GM21515 (cell line): Measurements from ENCODE around the gene GABPB2.
"Not testable (repeated sequence)": the region's sequence is repeated elsewhere in the genome, so short reads cannot be mapped to it uniquely, and the experiment has no call there.

Experiments used
- ATAC-seq: cut with Tn5 transposase; IDR thresholded peaks from one replicate; pipeline ENCODE4 v1.9.1; 2021; ENCODE audit not compliant: unreplicated experiment

The GABPB2 gene

GRCh38 chr1:151060007-151060656 is 10.4 kb upstream of the GABPB2 start, which contains the start of gene MLLT11:
Gene MLLT11 (plus strand): TSS chr1:151060397. CDS start chr1:151067225, 6,828 bp downstream.
- no peak for ATAC-seq

- no peak for ATAC-seq
Observed at GRCh38 chr1:151060657-151061421, 9.7 kb upstream of the GABPB2 start.

- no peak for ATAC-seq
Observed at GRCh38 chr1:151061704-151062103, 8.9 kb upstream of the GABPB2 start.

- no peak for ATAC-seq
Observed at GRCh38 chr1:151062741-151063371, 7.7 kb upstream of the GABPB2 start.

GRCh38 chr1:151065089-151065645 is 5.4 kb upstream of the GABPB2 start:
- no peak for ATAC-seq

- no peak for ATAC-seq
Observed at GRCh38 chr1:151067185-151067584, 3.4 kb upstream of the GABPB2 start.

- no peak for ATAC-seq
Observed at GRCh38 chr1:151069103-151069486, 1.5 kb upstream of the GABPB2 start.

GRCh38 chr1:151072224-151072623 is 1.7 kb downstream of the GABPB2 start:
- ATAC-seq = no peak

GRCh38 chr1:151085953-151086559 is 15.5 kb downstream of the GABPB2 start:
- no peak for ATAC-seq

- not testable (repeated sequence) for ATAC-seq
Observed at GRCh38 chr1:151097426-151097825, 26.9 kb downstream of the GABPB2 start.

- no peak for ATAC-seq
Observed at GRCh38 chr1:151098126-151098525, 27.6 kb downstream of the GABPB2 start.

GRCh38 chr1:151104630-151105029 is 34.1 kb downstream of the GABPB2 start:
- no peak for ATAC-seq

GRCh38 chr1:151106894-151107293 is 36.3 kb downstream of the GABPB2 start:
- no peak for ATAC-seq

GRCh38 chr1:151108331-151108730 is 37.8 kb downstream of the GABPB2 start:
- ATAC-seq = no peak

- no peak for ATAC-seq
Observed at GRCh38 chr1:151113877-151114276, 43.3 kb downstream of the GABPB2 start.

- no peak for ATAC-seq
Observed at GRCh38 chr1:151124763-151125403, 54.3 kb downstream of the GABPB2 start.

GRCh38 chr1:151128800-151129199 is 58.2 kb downstream of the GABPB2 start:
- no peak for ATAC-seq

- no peak for ATAC-seq
Observed at GRCh38 chr1:151130987-151131586, 60.5 kb downstream of the GABPB2 start.

- ATAC-seq = no peak
Observed at GRCh38 chr1:151131701-151132334, 61.3 kb downstream of the GABPB2 start.
